GM12801 (cell line): ENCODE measurements around the gene PRSS50.

ENCODE experiments used
- CTCF ChIP-seq: IDR thresholded peaks from one replicate; pipeline ENCODE4 v1.5.1; 2011; ENCODE audit warnings: control low read depth; ENCODE audit not compliant: insufficient read length; ENCODE audit errors: extremely low read depth

PRSS50 gene

GRCh38 chr3:46672349-46672695 is 45.3 kb downstream of the PRSS50 start:
- no peak for TF ChIP-seq CTCF

GRCh38 chr3:46671541-46672348 is 45.9 kb downstream of the PRSS50 start:
- TF ChIP-seq CTCF: no peak

- TF ChIP-seq CTCF: no peak
Measured at GRCh38 chr3:46670891-46671427, 46.7 kb downstream of the PRSS50 start.

- no peak for TF ChIP-seq CTCF
Measured at GRCh38 chr3:46670000-46670890, 47.4 kb downstream of the PRSS50 start.

- TF ChIP-seq CTCF: no peak
Measured at GRCh38 chr3:46669191-46669999, 48.3 kb downstream of the PRSS50 start.

GRCh38 chr3:46668591-46668990 is 49.1 kb downstream of the PRSS50 start:
- TF ChIP-seq CTCF: no peak
